Activated CD4-positive, alpha-beta T cell treated with anti-CD3 and anti-CD28 coated beads for 36 hours (primary cell): ENCODE measurements around the gene GUF1. TPM values are rescaled to one million over a fixed set of nuclear protein-coding genes. Genes with fewer than 3 reads are reported as not detected.

Experiments
- ATAC-seq: fragments of 200-7000 bp; cut with Tn5 transposase; one replicate; pipeline ENCODE4 v1.10.0; 2021; ENCODE audit warnings: mild to moderate bottlenecking, moderate library complexity
- CTCF ChIA-PET: fragments of 350-600 bp; sonication (Branson Sonifier 250); formaldehyde crosslinking; loops from one replicate; lab custom pipeline; 2021; ENCODE audit warnings: antibody characterized with exemption; lab: Charles Lee
- POLR2A ChIA-PET: fragments of 350-600 bp; sonication (Branson Sonifier 250); formaldehyde crosslinking; loops from one replicate; lab custom pipeline; 2021; ENCODE audit warnings: antibody characterized with exemption, inconsistent platforms; lab: Charles Lee
- DNase-seq: peaks from one replicate; pipeline ENCODE4 v3.0.0-alpha.2; 2020
- H3K27ac Mint-ChIP-seq: one replicate; pipeline ENCODE4 v1.8.0; 2021; ENCODE audit warnings: mixed read lengths
- H3K27me3 Mint-ChIP-seq: one replicate; pipeline ENCODE4 v1.8.0; 2021; ENCODE audit warnings: mixed read lengths
- H3K36me3 Mint-ChIP-seq: one replicate; pipeline ENCODE4 v1.8.0; 2021; ENCODE audit warnings: low read depth, mixed read lengths
- H3K4me1 Mint-ChIP-seq: one replicate; pipeline ENCODE4 v1.8.0; 2021; ENCODE audit warnings: mixed read lengths
- H3K4me3 Mint-ChIP-seq: one replicate; pipeline ENCODE4 v1.8.0; 2021; ENCODE audit warnings: mild to moderate bottlenecking, moderate library complexity, mixed read lengths
- H3K9me3 Mint-ChIP-seq: one replicate; pipeline ENCODE4 v1.8.0; 2021; ENCODE audit warnings: low read depth, mixed read lengths
- intact Hi-C, 2 experiments: fragments of 100-400 bp; cut with DNase I in 1 of 2; cut with micrococcal nuclease in 1 of 2; formaldehyde crosslinking; loops; one replicate each; pipeline versions ENCODE4 v1.14.2 to v1.15.1; 2022 to 2024; cut with DNase I, micrococcal nuclease
- total RNA-seq, 2 experiments: library from RNA; stranded (reverse); gene quantifications; one replicate each; pipeline ENCODE4 v1.2.3, GENCODE V29; 2021

Gene GUF1
- total RNA-seq, 2 experiments from 2014 or later, result 38.3 to 46.7 TPM

GRCh38 chr4:44740201-44740600 lies 62.0 kb downstream of the GUF1 start:
- ATAC-seq, result no peak
- POLR2A ChIA-PET, result no interaction called here
- no peaks in the 10 kb centered on the region for H3K4me1 Mint-ChIP-seq
- intact Hi-C loops, result no loop called here
- CTCF ChIA-PET, result no interaction called here
- H3K9me3 Mint-ChIP-seq, result no peaks in the 10 kb centered on the region
- peaks cover 14% of the 10 kb centered on the region for H3K27me3 Mint-ChIP-seq
- no peaks in the 10 kb centered on the region for H3K36me3 Mint-ChIP-seq
- no peak overlapping the region for H3K4me3 Mint-ChIP-seq
- no peak overlapping the region for H3K27ac Mint-ChIP-seq
- DNase-seq, result no peak

Other genes starting within 250 kb of the GUF1 start
- gene KCTD8, start 229.6 kb upstream of the GUF1 start, total RNA-seq, result not detected
- not detected for gene YIPF7, start 26.8 kb upstream of the GUF1 start, total RNA-seq
- gene GNPDA2, start 48.1 kb downstream of the GUF1 start, total RNA-seq, result 10 to 100 TPM; 12.8 to 13.8 TPM